Upper lobe of left lung (tissue), 4 donors: ENCODE results near the gene HSF4.

Source experiments
- CTCF ChIP-seq, 6 experiments: fragments of 450-650 bp in 4 of 6; fragments of 200-600 bp in 2 of 6; sonication (generic) in 2 of 6; IDR thresholded peaks; one replicate each; pipeline ENCODE4 v1.5.1; 2016 to 2019; ENCODE audit warnings: antibody characterized with exemption in 6 of 6
- EP300 ChIP-seq, 4 donors: sonication (generic); formaldehyde crosslinking; IDR thresholded peaks; one replicate each; pipeline ENCODE4 v1.5.1; 2017; ENCODE audit warnings: antibody characterized with exemption in 4 of 4, control low read depth in 2 of 4
- POLR2A ChIP-seq, 4 donors: fragments of 450-650 bp; IDR thresholded peaks; one replicate each; pipeline ENCODE4 v1.5.1; 2016 to 2017; ENCODE audit warnings: antibody characterized with exemption in 4 of 4, mild to moderate bottlenecking in 2 of 4
- POLR2AphosphoS5 ChIP-seq, 2 donors: sonication (generic); formaldehyde crosslinking; IDR thresholded peaks; one replicate each; pipeline ENCODE4 v1.5.1; 2017; ENCODE audit warnings: antibody characterized with exemption in 2 of 2

- TF ChIP-seq CTCF (IDR thresholded peaks at IDR 0.05) (no peak), POLR2AphosphoS5 (IDR thresholded peaks at IDR 0.05) (no peak), POLR2A (IDR thresholded peaks at IDR 0.05) (no peak), EP300 (IDR thresholded peaks at IDR 0.05) (no peak)
Observed at GRCh38 chr16:67116388-67117311, 47.9 kb upstream of the HSF4 start.
